HEK293T (cell line): ENCODE measurements around the gene PLA2G2E.

ENCODE experiments used
- ARNT ChIP-seq: fragments of 450-650 bp; IDR thresholded peaks from 2 replicates; pipeline ENCODE4 v1.6.1; 2017; ENCODE audit warnings: mild to moderate bottlenecking
- CTBP1 ChIP-seq: fragments of 450-650 bp; IDR thresholded peaks from 2 replicates; pipeline ENCODE4 v1.6.1; 2016; ENCODE audit warnings: borderline replicate concordance
- FOXK2 ChIP-seq: fragments of 450-650 bp; IDR thresholded peaks from 2 replicates; pipeline ENCODE4 v1.6.1; 2016; ENCODE audit warnings: mild to moderate bottlenecking
- FOXM1 ChIP-seq: fragments of 450-650 bp; IDR thresholded peaks from 2 replicates; pipeline ENCODE4 v1.6.1; 2017; ENCODE audit warnings: mild to moderate bottlenecking, borderline replicate concordance
- NFRKB ChIP-seq: fragments of 450-650 bp; IDR thresholded peaks from 2 replicates; pipeline ENCODE4 v1.6.1; 2016; ENCODE audit warnings: mild to moderate bottlenecking, moderate library complexity
- SP1 ChIP-seq: fragments of 450-650 bp; IDR thresholded peaks from 2 replicates; pipeline ENCODE4 v1.6.1; 2017
- SUZ12 ChIP-seq: fragments of 450-650 bp; IDR thresholded peaks from 2 replicates; pipeline ENCODE4 v1.6.1; 2016; ENCODE audit warnings: mild to moderate bottlenecking
- TARDBP ChIP-seq: fragments of 450-650 bp; IDR thresholded peaks from 2 replicates; pipeline ENCODE4 v1.6.1; 2016
- ZNF384 ChIP-seq: fragments of 450-650 bp; IDR thresholded peaks from 2 replicates; pipeline ENCODE4 v1.6.1; 2016

DNA sequence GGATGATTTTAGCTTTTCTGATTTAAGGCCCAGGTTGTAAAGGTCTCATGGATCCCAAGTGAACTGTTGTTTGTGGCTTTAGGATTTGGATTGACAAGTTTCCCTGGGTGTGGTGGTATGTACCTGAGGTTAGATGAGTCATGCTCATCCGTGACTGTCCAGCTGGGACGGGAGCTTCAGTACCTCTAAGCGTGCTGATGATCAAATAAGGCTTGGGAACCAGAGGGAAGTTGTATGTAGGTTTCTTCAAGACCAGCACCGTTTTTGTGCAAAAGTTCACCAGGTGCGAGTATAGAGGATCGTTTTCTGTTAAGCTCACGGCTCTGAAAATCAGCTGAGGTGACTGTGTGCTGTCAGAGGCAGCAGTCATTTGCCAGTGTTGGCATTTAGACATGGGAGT is 19.8 kb downstream of the PLA2G2E start:
- TF ChIP-seq FOXK2 = no peak
- no peak for TF ChIP-seq ZNF384
- TF ChIP-seq CTBP1 = no peak
- no peak for TF ChIP-seq SUZ12
- no peak for TF ChIP-seq TARDBP
- TF ChIP-seq FOXM1 = no peak
- TF ChIP-seq ARNT = no peak
- no peak for TF ChIP-seq SP1
- no peak for TF ChIP-seq NFRKB
